Fibroblast of peridontal ligament (primary cell): Measurements from ENCODE around the gene TRIM31.
A peak's percentile ranks its signal among the peaks of the same experiment; 100 is the strongest.

ENCODE experiments used
- DNase-seq: peaks from one replicate; pipeline ENCODE4 v3.0.0-alpha.2; 2010; ENCODE audit errors: extremely low read depth

The TRIM31 gene

DNA sequence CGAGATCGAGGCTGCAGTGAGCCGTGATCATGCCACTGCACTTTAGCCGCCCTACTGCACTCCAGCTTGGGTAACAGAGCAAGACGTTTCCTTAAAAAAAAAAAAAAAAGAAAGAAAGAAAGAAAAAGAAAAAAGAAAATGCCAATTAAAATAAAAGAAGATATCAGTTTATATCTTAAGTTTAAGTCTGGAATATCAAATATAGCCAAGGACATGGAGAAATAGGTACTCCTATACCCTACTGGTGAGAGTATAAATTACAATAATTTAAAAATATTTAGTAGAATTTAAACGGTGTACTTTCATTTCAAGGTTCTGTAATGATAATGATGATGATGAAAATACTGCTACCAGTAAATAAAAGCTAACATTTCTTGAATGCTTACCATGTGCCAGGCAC is 3.8 kb upstream of the TRIM31 start:
- DNase-seq = no peak

DNA sequence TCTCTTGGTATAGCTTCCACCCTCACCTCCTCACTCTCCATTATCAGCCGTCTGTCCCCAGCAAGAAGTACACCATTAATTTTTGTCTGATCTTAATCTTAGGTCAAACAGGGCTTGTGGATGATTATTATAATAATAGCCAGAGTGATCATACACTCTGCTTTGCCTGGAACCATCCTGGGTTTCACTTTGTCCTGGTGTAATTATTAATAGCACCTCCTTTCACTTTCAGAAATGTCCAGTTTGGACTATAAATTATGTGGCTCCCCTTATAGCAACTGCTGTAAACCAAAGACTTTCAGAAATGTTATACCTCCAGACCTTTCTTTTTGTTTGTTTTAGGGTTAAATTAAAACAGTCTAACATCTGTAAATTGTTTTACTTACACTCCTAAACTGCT is 951 bp upstream of the TRIM31 start:
- no peak for DNase-seq

- no peak for DNase-seq
Measured at GRCh38 chr6:30112402-30112994, 392 bp downstream of the TRIM31 start.

- no peak for DNase-seq
Measured at GRCh38 chr6:30111266-30111856, 1.5 kb downstream of the TRIM31 start.

- no peak for DNase-seq
Measured at GRCh38 chr6:30104661-30105060, 8.2 kb downstream of the TRIM31 start.

DNA sequence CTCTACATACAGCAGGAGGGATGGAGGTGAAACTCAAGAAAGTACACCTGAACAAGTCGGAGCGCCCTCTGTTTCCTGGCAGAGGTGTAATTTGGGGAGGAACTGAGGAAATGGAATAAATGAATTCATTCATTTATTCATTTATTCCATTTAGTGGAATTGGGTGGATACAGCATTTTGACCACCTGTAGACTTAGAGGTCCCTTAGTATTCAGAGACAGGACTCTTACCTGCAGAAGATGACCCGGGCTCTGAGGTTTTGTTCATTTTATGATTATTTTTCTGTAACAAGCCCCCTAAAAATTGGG is 9.1 kb downstream of the TRIM31 start:
- no peak for DNase-seq

- peak; percentile 91 for DNase-seq
Measured at GRCh38 chr6:30102970-30103871, 9.7 kb downstream of the TRIM31 start.

- DNase-seq = peak; percentile 31
Measured at GRCh38 chr6:30102414-30102969, 10.4 kb downstream of the TRIM31 start.

- peak; percentile 73 for DNase-seq
Measured at GRCh38 chr6:30101444-30102413, 11.2 kb downstream of the TRIM31 start.

GRCh38 chr6:30100585-30101443 is 12.1 kb downstream of the TRIM31 start:
- no peak for DNase-seq

DNA sequence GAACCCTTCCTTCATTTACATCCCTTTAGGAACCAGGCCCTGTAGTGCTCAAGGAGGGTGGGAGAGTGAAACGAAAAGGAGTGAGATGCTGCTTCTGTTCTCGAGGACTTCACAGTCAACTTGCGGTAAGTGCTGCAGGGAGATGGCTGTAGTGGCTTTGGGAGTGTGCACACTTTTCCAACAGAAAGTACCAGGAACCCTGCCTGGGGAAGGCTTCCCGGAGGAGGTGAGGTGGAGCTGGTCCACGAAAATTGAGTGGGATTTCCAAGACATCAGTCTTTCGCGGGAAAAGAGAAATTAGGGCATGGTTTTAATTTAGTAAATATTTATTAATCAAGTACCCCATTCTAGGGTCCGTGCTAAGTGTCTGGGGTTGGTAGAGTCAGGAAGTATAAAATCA is 12.7 kb downstream of the TRIM31 start:
- no peak for DNase-seq

DNA sequence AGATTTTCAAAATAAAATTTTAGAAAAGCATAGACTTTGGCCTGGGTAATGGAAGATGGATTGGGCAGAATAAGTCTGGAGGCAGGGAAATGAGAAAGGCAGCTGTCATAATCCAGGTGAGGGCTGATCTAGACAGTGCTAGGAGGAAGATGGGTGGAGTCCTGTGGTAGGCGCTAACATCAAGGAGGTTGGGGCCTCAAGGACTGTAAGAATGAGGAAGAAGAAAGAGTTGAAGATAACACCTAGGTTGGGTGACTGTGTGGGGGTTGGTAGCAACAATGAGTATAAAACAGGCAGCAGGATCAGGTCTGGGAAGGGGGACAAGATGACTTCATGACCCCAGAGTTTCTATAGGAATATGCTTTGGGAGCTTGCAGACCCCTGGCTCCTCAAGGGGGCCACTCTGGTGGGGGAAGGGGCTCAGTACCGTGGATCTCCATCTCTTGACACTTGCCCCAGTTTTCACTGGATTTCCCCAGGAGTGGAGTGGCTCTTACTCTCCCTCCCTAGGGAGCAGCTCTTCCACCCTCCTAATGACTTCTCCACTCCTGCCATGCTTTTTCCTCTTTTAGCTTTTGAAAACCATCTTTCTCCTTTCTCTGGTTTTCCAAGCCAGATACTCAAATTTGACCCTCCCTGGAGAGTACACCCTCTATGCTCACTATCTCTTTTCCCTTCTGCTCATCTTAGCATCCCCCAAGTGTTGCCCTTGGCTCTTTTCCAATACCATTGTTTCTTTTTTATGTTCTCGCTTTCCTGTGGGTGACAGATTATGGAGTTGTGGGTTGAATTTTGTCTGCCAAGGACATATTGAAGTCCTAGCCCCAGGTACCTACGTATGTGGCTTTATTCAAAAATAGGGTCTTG is 14.8 kb downstream of the TRIM31 start:
- no peak for DNase-seq

- DNase-seq = no peak
Measured at GRCh38 chr6:30096829-30097228, 16.1 kb downstream of the TRIM31 start.

DNA sequence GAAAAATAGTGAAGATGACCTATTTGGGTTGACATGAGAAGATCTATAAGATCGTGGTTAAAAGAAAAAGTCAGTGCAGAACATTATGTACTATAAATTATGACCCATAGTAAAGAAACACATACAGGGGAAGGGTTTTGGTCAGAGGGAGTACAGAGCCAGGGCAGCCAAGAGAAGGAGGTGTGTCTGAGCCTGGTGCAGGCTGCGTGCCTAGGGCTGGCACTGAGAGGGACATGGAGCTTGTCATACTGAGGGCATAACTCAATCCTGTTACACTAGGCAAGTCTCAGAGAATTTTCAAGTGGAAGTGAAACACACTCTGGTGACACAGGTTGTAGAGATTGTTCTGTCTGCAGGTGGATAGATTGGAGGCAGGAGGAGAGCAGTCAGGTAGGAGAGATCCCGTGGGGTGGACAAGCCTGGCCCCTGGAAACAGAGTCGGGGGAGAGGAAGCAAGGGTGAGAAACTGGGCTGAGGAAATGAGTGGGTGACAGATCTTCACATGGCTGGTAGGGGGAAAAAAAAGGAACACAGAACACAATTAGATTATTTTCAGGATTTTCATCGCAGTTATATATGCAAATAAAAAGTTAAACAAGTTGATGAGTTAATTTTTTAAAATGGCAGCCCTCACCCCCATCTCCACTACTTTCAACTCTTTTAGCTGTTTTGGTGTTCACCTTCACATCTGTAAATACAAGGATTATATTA is 18.8 kb downstream of the TRIM31 start:
- DNase-seq = no peak

DNA sequence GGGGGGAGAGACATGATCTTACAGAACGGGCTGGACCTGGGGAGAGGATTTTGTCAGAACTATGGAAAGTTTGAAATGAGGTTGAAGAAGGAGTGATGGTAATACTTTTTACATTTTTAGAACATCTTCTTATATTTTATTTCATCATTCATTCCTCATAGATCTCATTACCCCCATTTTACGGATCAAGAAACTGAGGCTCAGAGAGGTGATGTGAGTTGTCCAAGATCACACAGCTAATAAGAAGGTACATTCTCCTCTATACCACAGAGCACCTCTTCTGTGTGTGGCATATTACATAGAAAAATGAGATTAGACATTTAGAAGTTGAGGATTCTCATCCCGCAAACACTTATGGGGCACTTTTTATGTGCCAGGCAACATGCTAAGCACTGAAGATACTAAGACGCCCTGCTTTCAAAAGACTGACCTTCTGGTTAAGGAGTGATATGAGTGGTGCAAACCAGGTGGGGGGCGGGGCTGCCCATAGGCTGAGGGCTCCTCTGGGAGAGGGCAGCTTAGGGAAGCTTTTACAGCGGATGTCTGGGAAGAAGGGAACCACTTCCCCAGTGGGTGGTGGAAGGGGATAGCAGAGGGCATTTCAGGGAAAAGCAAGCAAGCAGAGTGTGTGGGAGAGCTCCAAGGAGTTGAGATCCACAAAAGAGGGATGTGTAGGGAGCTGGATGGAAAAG is 19.9 kb downstream of the TRIM31 start:
- DNase-seq = no peak

DNA sequence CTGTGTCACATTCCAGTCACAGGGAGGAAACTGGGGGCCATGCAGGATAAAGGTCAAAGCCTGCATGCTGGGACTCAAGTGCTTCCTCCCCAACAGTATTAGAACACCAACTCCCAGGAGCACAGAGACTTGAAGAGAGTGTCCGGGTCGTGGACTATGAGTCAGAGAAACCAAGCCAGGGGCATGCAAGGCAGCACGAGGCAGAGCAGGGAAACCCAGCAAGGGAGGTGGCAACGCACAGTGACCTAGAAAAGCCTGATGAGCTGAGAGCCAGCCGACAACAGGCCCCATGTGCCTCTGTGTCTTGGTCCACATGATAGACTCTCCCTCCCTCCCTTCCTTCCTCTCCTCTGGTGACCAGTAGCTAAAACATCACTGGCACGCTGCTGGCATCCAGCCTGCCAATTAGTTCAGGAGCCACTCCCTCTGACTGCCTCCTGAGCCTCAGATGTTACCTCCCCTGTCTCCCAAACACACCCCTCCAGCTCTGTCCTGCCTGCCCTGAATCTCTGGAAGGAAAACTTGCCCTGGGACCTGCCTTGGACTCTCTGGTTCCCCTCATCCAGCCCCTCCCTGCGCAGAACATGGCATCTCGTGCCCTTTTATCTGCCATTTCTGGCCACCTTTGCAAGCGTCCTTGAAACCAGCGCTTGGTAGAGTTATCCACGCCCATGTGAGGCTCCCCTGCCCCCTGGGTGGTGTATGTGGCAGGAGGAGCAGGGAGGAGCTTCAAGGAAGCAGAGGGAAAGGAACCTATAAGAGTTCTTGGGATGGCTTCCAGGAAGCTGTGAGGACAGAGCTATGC is 21.1 kb downstream of the TRIM31 start:
- peak; percentile 63 for DNase-seq

DNA sequence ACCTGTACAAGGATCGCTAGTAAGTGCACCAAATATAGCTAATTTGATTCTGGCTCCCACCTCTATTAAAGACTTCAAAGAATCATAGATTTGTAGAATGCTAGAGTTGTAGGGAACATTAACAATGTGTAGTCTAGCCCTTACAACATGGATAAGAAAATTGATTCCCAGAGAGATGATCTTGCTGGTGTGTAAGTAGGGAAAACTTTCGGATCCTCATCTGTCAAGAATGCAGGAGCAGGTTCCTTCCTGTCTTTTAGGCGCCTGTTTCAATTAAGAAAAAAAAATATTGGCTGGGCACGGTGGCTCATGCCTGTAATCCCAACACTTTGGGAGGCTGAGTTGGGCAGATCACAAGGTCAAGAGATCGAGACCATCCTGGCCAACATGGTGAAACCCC is 25.0 kb downstream of the TRIM31 start:
- no peak for DNase-seq

DNA sequence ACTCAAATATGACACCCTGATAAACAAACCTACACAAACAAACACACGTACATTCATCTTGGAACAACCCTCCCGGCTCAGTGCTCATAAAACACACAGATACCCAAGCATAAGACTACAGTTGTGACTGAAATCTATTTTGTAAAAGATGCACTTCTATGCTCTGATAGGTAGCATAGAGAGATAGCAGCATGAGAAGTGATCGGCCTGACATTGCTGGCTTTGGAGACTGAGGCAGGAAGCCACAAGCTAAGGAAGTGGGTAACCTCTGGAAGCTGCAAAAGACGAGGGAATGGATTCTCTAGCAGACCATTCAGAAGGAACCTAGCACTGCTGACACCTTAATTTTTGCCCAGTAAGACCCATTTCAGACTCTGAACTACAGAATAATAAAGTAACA is 35.7 kb downstream of the TRIM31 start:
- DNase-seq = no peak
